HCT116 (cell line): ENCODE measurements around the gene UQCC2. TPM values are rescaled to one million over a fixed set of nuclear protein-coding genes. Genes with fewer than 3 reads are reported as not detected.
A peak's percentile ranks its signal among the peaks of the same experiment; 100 is the strongest.

Experiments used
- ATAC-seq: fragments of 200-7000 bp; cut with Tn5 transposase; 2 replicates; pipeline ENCODE4 v1.9.1; 2020; ENCODE audit warnings: mild to moderate bottlenecking, moderate library complexity
- BruUV-seq: library from RNA; stranded (reverse); fragments of 400-500 nt; replicated peaks from 2 replicates; lab custom pipeline; 2021; lab: Mats Ljungman, UMichigan
- CTCF ChIA-PET: fragments of 300-600 bp; sonication (Branson Sonifier 250); formaldehyde crosslinking; loops from one replicate; lab custom pipeline; 2021; ENCODE audit warnings: antibody characterized with exemption; lab: Charles Lee
- POLR2A ChIA-PET: fragments of 300-600, 350-600 bp; sonication (Branson Sonifier 250); formaldehyde crosslinking; loops from one replicate; lab custom pipeline; 2021; ENCODE audit warnings: antibody characterized with exemption; lab: Charles Lee
- RAD21 ChIA-PET, 2 experiments: fragments of 300-600 bp; sonication (Branson Sonifier 250); formaldehyde crosslinking; loops; one replicate each; lab custom pipeline; 2023; ENCODE audit warnings: low total read pairs in 2 of 2; ENCODE audit not compliant: uncharacterized antibody in 2 of 2, unreplicated experiment in 2 of 2, low non-redundant PET in 1 of 2; lab: Charles Lee
- DNase-seq: peaks from one replicate; pipeline ENCODE4 v3.0.0-alpha.2; 2010; ENCODE audit warnings: low read depth, low spot score
- H2AFZ ChIP-seq: fragments of 200-600 bp; shearing (Covaris generic), sonication (generic); 2 replicates; pipeline ENCODE4 v1.6.1; 2017; ENCODE audit warnings: low read depth, mixed run types, mixed read lengths, antibody characterized with exemption, low read length; ENCODE audit not compliant: poor library complexity, severe bottlenecking
- H3K27ac ChIP-seq: 2 replicates; pipeline ENCODE4 v1.5.1; 2012; ENCODE audit warnings: low read depth, low read length
- H3K27me3 ChIP-seq: fragments of 200-600 bp; sonication (generic); 2 replicates; pipeline ENCODE4 v1.6.1; 2016; ENCODE audit warnings: mixed run types, low read length, mixed read lengths; ENCODE audit not compliant: insufficient read depth
- H3K36me3 ChIP-seq, 2 experiments: fragments of 200-500 bp in 1 of 2; fragments of 200-600 bp in 1 of 2; sonication (Bioruptor generic) in 1 of 2; sonication (generic) in 1 of 2; 2 replicates each; pipeline versions ENCODE4 v1.5.1 to v1.6.1; 2014 to 2016; ENCODE audit warnings: low read length in 2 of 2, inconsistent platforms in 1 of 2, mixed read lengths in 1 of 2, mixed run types in 1 of 2; ENCODE audit not compliant: insufficient read depth in 2 of 2, control insufficient read depth in 1 of 2
- H3K4me1 ChIP-seq, 2 experiments: fragments of 200-600 bp in 1 of 2; sonication (generic) in 1 of 2; 2 replicates each; pipeline versions ENCODE4 v1.5.1 to v1.6.1; 2012 to 2017; ENCODE audit warnings: low read length in 2 of 2, inconsistent platforms in 1 of 2, mild to moderate bottlenecking in 1 of 2, mixed read lengths in 1 of 2, mixed run types in 1 of 2, moderate library complexity in 1 of 2; ENCODE audit not compliant: insufficient read depth in 2 of 2, control insufficient read depth in 1 of 2
- H3K4me2 ChIP-seq: fragments of 200-600 bp; sonication (generic); 2 replicates; pipeline ENCODE4 v1.6.1; 2017; ENCODE audit warnings: mixed run types, low read length, mixed read lengths
- H3K4me3 ChIP-seq, 2 experiments: fragments of 200-600 bp in 1 of 2; sonication (generic) in 1 of 2; replicated peaks in 1 of 2; 2 replicates each; pipeline ENCODE4 v1.5.1; 2011 to 2016; ENCODE audit warnings: low read length in 2 of 2, control low read depth in 1 of 2, low read depth in 1 of 2, mild to moderate bottlenecking in 1 of 2, mixed read lengths in 1 of 2, mixed run types in 1 of 2
- H3K79me2 ChIP-seq: fragments of 200-600 bp; sonication (generic); 2 replicates; pipeline ENCODE4 v1.6.1; 2017; ENCODE audit warnings: mild to moderate bottlenecking, mixed run types, low read length, moderate library complexity, mixed read lengths; ENCODE audit not compliant: insufficient read depth
- H3K9ac ChIP-seq: fragments of 200-600 bp; sonication (generic); 2 replicates; pipeline ENCODE4 v1.6.1; 2016; ENCODE audit warnings: low read length, mixed read lengths
- H3K9me2 ChIP-seq: fragments of 200-600 bp; sonication (generic), shearing (Covaris generic); 2 replicates; pipeline ENCODE4 v1.6.1; 2017; ENCODE audit warnings: mixed run types, mild to moderate bottlenecking, moderate library complexity; ENCODE audit not compliant: insufficient read depth
- H3K9me3 ChIP-seq, 2 experiments: fragments of 200-500 bp in 1 of 2; fragments of 200-600 bp in 1 of 2; sonication (Bioruptor generic) in 1 of 2; sonication (generic) in 1 of 2; 2 replicates each; pipeline ENCODE4 v1.6.1; 2014 to 2017; ENCODE audit warnings: low read length in 2 of 2, mixed read lengths in 2 of 2, inconsistent platforms in 1 of 2, low read depth in 1 of 2, mild to moderate bottlenecking in 1 of 2, mixed run types in 1 of 2, moderate library complexity in 1 of 2; ENCODE audit not compliant: control insufficient read depth in 1 of 2, insufficient read depth in 1 of 2
- H4K20me1 ChIP-seq: fragments of 200-600 bp; sonication (generic), shearing (Covaris generic); 2 replicates; pipeline ENCODE4 v1.6.1; 2017; ENCODE audit warnings: mixed run types, mild to moderate bottlenecking, moderate library complexity; ENCODE audit not compliant: insufficient read depth
- CTCF ChIP-seq, 3 experiments: fragments of 200-600 bp in 1 of 3; sonication (generic) in 1 of 3; IDR thresholded peaks in 2 of 3; conservative IDR thresholded peaks in 1 of 3; 2 replicates each; pipeline ENCODE4 v1.5.1; 2012 to 2017; ENCODE audit warnings: low read depth in 2 of 3, low read length in 2 of 3, antibody characterized with exemption in 1 of 3, borderline replicate concordance in 1 of 3, control low read depth in 1 of 3, mild to moderate bottlenecking in 1 of 3, mixed read lengths in 1 of 3, mixed run types in 1 of 3, moderate library complexity in 1 of 3; ENCODE audit not compliant: insufficient read depth in 1 of 3
- FOSL1 ChIP-seq: IDR thresholded peaks from 2 replicates; pipeline ENCODE4 v1.6.1; 2012; ENCODE audit warnings: low read depth
- SP1 ChIP-seq: IDR thresholded peaks from 2 replicates; pipeline ENCODE4 v1.6.1; 2012; ENCODE audit warnings: low read depth
- intact Hi-C: fragments of 100-400 bp; cut with micrococcal nuclease; formaldehyde crosslinking; loops from 2 replicates; pipeline ENCODE4 v1.10.0; 2022
- total RNA-seq: library from RNA; stranded (reverse); gene quantifications from one replicate; pipeline ENCODE4 v1.2.1, GENCODE V29; 2021; ENCODE audit not compliant: unreplicated experiment

The UQCC2 gene
- total RNA-seq, 1 experiment from 2014 or later, result 95.1 TPM

GRCh38 chr6:33672808-33673207, 38.7 kb downstream of the UQCC2 start:
- H3K79me2 ChIP-seq, result no peaks in the 10 kb centered on the region
- intact Hi-C loops, result no loop called here
- no peaks in the 10 kb centered on the region for H3K9me2 ChIP-seq
- peaks cover 34 to 62% of the 10 kb centered on the region in 2 experiments; a peak in 3 of 4 replicates for H3K36me3 ChIP-seq
- no peaks in the 10 kb centered on the region for H4K20me1 ChIP-seq
- POLR2A ChIA-PET, result no interaction called here
- H3K27me3 ChIP-seq, result no peaks in the 10 kb centered on the region
- TF ChIP-seq CTCF (IDR thresholded peaks at IDR 0.05 in 2 of 3, conservative IDR thresholded peaks at IDR 0.05 in 1 of 3; ENCODE audit: borderline replicate concordance in 1 of 3, insufficient read depth in 1 of 3, low read depth in 2 of 3, low read length in 2 of 3) (0 out of 6 replicates have a peak, but pooled peaks of 1 of the 3 experiments have one; percentile 1), SP1 (no peak)
- TF ChIP-seq, all 23 proteins: peak for 1
- H3K9ac ChIP-seq, result no peak overlapping the region
- ATAC-seq, result peak; percentile 33; the same call in 1 of the 2 replicates
- H2AFZ ChIP-seq, result no peak overlapping the region
- BruUV-seq, result no TSS peak
- no peaks in the 10 kb centered on the region for H3K9me3 ChIP-seq
- CTCF ChIA-PET, result no interaction called here
- H3K4me1 ChIP-seq, result peaks cover 3 to 12% of the 10 kb centered on the region in 2 experiments; a peak in 1 of 4 replicates
- RAD21 ChIA-PET, result no interaction called here
- no peak overlapping the region for H3K4me3 ChIP-seq
- no peak for DNase-seq
- no peak overlapping the region for H3K27ac ChIP-seq
- H3K4me2 ChIP-seq, result no peak overlapping the region

- RAD21 ChIA-PET, result no interaction called here
- TF ChIP-seq FOSL1, result no peak
- no peak overlapping the region for H3K4me2 ChIP-seq
- H3K9me3 ChIP-seq, result no peaks in the 10 kb centered on the region
- H2AFZ ChIP-seq, result no peak overlapping the region
- H3K9ac ChIP-seq, result no peak overlapping the region
- intact Hi-C loops, result no loop called here
- H3K27me3 ChIP-seq, result no peaks in the 10 kb centered on the region
- H4K20me1 ChIP-seq, result no peaks in the 10 kb centered on the region
- peaks cover 3 to 12% of the 10 kb centered on the region in 2 experiments; a peak in 1 of 4 replicates for H3K4me1 ChIP-seq
- DNase-seq (no peak), ATAC-seq (no peak)
- no TSS peak for BruUV-seq
- H3K27ac ChIP-seq, result no peak overlapping the region
- CTCF ChIA-PET, result no interaction called here
- peaks cover 33 to 62% of the 10 kb centered on the region in 2 experiments; a peak in 3 of 4 replicates for H3K36me3 ChIP-seq
- H3K4me3 ChIP-seq, result no peak overlapping the region
- no peaks in the 10 kb centered on the region for H3K79me2 ChIP-seq
- POLR2A ChIA-PET, result no interaction called here
- no peaks in the 10 kb centered on the region for H3K9me2 ChIP-seq
Observed at GRCh38 chr6:33671744-33672072, 39.8 kb downstream of the UQCC2 start.
